Endothelial cell of umbilical vein (primary cell): ENCODE data around the gene GLP2R. TPM values are rescaled to one million over a fixed set of nuclear protein-coding genes. Genes with fewer than 3 reads are reported as not detected.

Source experiments
- BruUV-seq: library from RNA; stranded (reverse); fragments of 400-500 nt; replicated peaks from 2 replicates; lab custom pipeline; 2021; lab: Mats Ljungman, UMichigan
- CTCF ChIA-PET: fragments of 300-600, 350-600 bp; sonication (Branson Sonifier 250); formaldehyde crosslinking; loops from one replicate; lab custom pipeline; 2021; ENCODE audit warnings: antibody characterized with exemption, inconsistent platforms; lab: Charles Lee
- POLR2A ChIA-PET: fragments of 300-600, 350-600 bp; sonication (Branson Sonifier 250); formaldehyde crosslinking; loops from one replicate; lab custom pipeline; 2021; ENCODE audit warnings: antibody characterized with exemption, inconsistent platforms; lab: Charles Lee
- DNase-seq: peaks from one replicate; pipeline ENCODE4 v3.0.0-alpha.2; 2011; ENCODE audit warnings: low read depth, low spot score
- FAIRE-seq: peaks from 2 replicates; lab custom pipeline; 2011; peaks lifted over from hg19 to GRCh38; lab: Jason Lieb, UNC
- H2AFZ ChIP-seq: 2 replicates; pipeline ENCODE4 v1.6.0; 2012; ENCODE audit warnings: low read depth, low read length, control low read depth, inconsistent platforms
- H3K27ac ChIP-seq: 2 replicates; pipeline ENCODE4 v1.5.1; 2011; ENCODE audit warnings: low read depth, mild to moderate bottlenecking, control low read depth, low read length, moderate library complexity; ENCODE audit not compliant: insufficient read depth
- H3K27me3 ChIP-seq, 2 experiments: 2 replicates each; pipeline versions ENCODE4 v1.6.0 to v1.6.1; 2011; ENCODE audit warnings: low read length in 2 of 2, mixed read lengths in 1 of 2; ENCODE audit not compliant: control insufficient read depth in 2 of 2, insufficient read depth in 2 of 2
- H3K36me3 ChIP-seq, 2 experiments: 2 replicates in 1 of 2; 3 replicates in 1 of 2; pipeline ENCODE4 v1.5.1; 2011; ENCODE audit warnings: low read length in 2 of 2, mild to moderate bottlenecking in 1 of 2, moderate library complexity in 1 of 2; ENCODE audit not compliant: control insufficient read depth in 2 of 2, insufficient read depth in 2 of 2; ENCODE audit errors: extremely low read depth in 1 of 2
- H3K4me1 ChIP-seq: 3 replicates; pipeline ENCODE4 v1.5.1; 2011; ENCODE audit warnings: mild to moderate bottlenecking, low read length; ENCODE audit not compliant: control insufficient read depth, insufficient read depth; ENCODE audit errors: extremely low read depth
- H3K4me2 ChIP-seq: 2 replicates; pipeline ENCODE4 v1.6.1; 2011; ENCODE audit warnings: low read length, control low read depth, mixed read lengths; ENCODE audit not compliant: insufficient read depth
- H3K4me3 ChIP-seq, 3 experiments: fragments of 200-600 bp in 1 of 3; sonication (generic), shearing (Covaris generic) in 1 of 3; replicated peaks in 1 of 3; 2 replicates each; pipeline ENCODE4 v1.5.1; 2011 to 2016; ENCODE audit warnings: control low read depth in 3 of 3, low read length in 3 of 3, mild to moderate bottlenecking in 2 of 3, inconsistent platforms in 1 of 3, low read depth in 1 of 3, moderate library complexity in 1 of 3; ENCODE audit not compliant: insufficient read depth in 1 of 3
- H3K79me2 ChIP-seq: 2 replicates; pipeline ENCODE4 v1.6.0; 2012; ENCODE audit warnings: low read length, inconsistent platforms; ENCODE audit not compliant: control insufficient read depth, insufficient read depth
- H3K9ac ChIP-seq: replicated peaks from 2 replicates; pipeline ENCODE3; 2011; ENCODE audit warnings: low read length, control low read depth; ENCODE audit not compliant: insufficient read depth; ENCODE audit errors: extremely low read depth
- H3K9me1 ChIP-seq: replicated peaks from 3 replicates; pipeline ENCODE4 v1.6.0; 2011; ENCODE audit warnings: mild to moderate bottlenecking, low read length; ENCODE audit not compliant: control insufficient read depth, insufficient read depth; ENCODE audit errors: extremely low read depth
- H3K9me3 ChIP-seq: replicated peaks from 2 replicates; pipeline ENCODE4 v1.5.1; 2012; ENCODE audit warnings: low read length, inconsistent platforms; ENCODE audit not compliant: control insufficient read depth, insufficient read depth
- H4K20me1 ChIP-seq: replicated peaks from 2 replicates; pipeline ENCODE3; 2011; ENCODE audit warnings: mild to moderate bottlenecking, low read length; ENCODE audit not compliant: control insufficient read depth, insufficient read depth; ENCODE audit errors: extremely low read depth
- CTCF ChIP-seq, 2 donors: IDR thresholded peaks; 1 replicate in 1 of 2; 2 replicates in 1 of 2; pipeline ENCODE4 v1.5.1; 2011; ENCODE audit warnings: low read length in 2 of 2, mild to moderate bottlenecking in 2 of 2, moderate library complexity in 2 of 2, control low read depth in 1 of 2, inconsistent platforms in 1 of 2, low read depth in 1 of 2; ENCODE audit not compliant: insufficient read depth in 1 of 2; ENCODE audit errors: extremely low read depth in 1 of 2
- EZH2 ChIP-seq: IDR thresholded peaks from 2 replicates; pipeline ENCODE4 v1.6.1; 2012; ENCODE audit warnings: borderline replicate concordance, low read depth, mild to moderate bottlenecking, moderate library complexity, low read length, inconsistent platforms; ENCODE audit not compliant: severe bottlenecking
- FOS ChIP-seq: IDR thresholded peaks from 2 replicates; pipeline ENCODE4 v1.6.1; 2011; ENCODE audit warnings: mild to moderate bottlenecking, low read length, moderate library complexity, borderline replicate concordance; ENCODE audit not compliant: insufficient read depth
- GATA2 ChIP-seq: IDR thresholded peaks from 2 replicates; pipeline ENCODE4 v1.7.0; 2011; ENCODE audit warnings: low read depth, mild to moderate bottlenecking, moderate library complexity, mixed read lengths, low read length; ENCODE audit not compliant: insufficient read length, insufficient read depth
- JUN ChIP-seq: IDR thresholded peaks from 2 replicates; pipeline ENCODE4 v1.6.1; 2011; ENCODE audit warnings: borderline replicate concordance, low read depth; ENCODE audit not compliant: insufficient read length, insufficient read depth
- MAX ChIP-seq: IDR thresholded peaks from 2 replicates; pipeline ENCODE4 v1.6.1; 2011; ENCODE audit not compliant: insufficient read depth, insufficient read length
- MYC ChIP-seq: IDR thresholded peaks from one replicate; pipeline ENCODE4 v1.6.1; 2011; ENCODE audit warnings: mild to moderate bottlenecking, low read depth, low read length
- POLR2A ChIP-seq: IDR thresholded peaks from 2 replicates; pipeline ENCODE4 v1.6.1; 2012; ENCODE audit warnings: low read depth, mild to moderate bottlenecking, control low read depth, low read length
- POLR2AphosphoS5 ChIP-seq: IDR thresholded peaks from 2 replicates; pipeline ENCODE4 v1.6.1; 2012; ENCODE audit warnings: low read depth, mild to moderate bottlenecking, control low read depth, low read length, moderate library complexity; ENCODE audit not compliant: insufficient read depth
- dilution Hi-C: fragments of 300-500 bp; cut with MboI; formaldehyde crosslinking; loops from one replicate; pipeline ENCODE4 v1.15.0; 2019; ENCODE audit warnings: low sequenced_read_pairs; ENCODE audit not compliant: extremely low pct_ligation_motif_present
- intact Hi-C: fragments of 100-400 bp; cut with micrococcal nuclease; formaldehyde crosslinking; loops from one replicate; pipeline ENCODE4 v1.10.0; 2022
- polyA plus RNA-seq, 4 experiments: library from polyadenylated mRNA; depleted of rRNA in 3 of 4; stranded (reverse) in 3 of 4; unstranded in 1 of 4; fragments of >200 nt; gene quantifications; 2 replicates each; pipeline versions ENCODE4 v1.2.1 to v1.2.3, GENCODE V29; 2011 to 2012; ENCODE audit warnings: missing spikeins in 1 of 4
- total RNA-seq: library from RNA; stranded (reverse); gene quantifications from 2 replicates; pipeline ENCODE4 v1.2.3, GENCODE V29; 2021

GLP2R gene
- total and polyA plus RNA-seq, 2 donors (not counting 3 experiments of a cell fraction or from before 2014, with no cell fraction given) = not detected

- H4K20me1 ChIP-seq = no peaks in the 10 kb centered on the region
- no TSS peak for BruUV-seq
- POLR2A ChIA-PET = no interaction called here
- H3K9me1 ChIP-seq = no peaks in the 10 kb centered on the region
- CTCF ChIA-PET = interaction anchor here (1.4 kb wide), 1 partner anchor 11 kb away, joined by 3 read pairs; no protein-coding TSS in a partner anchor
- DNase-seq (no peak), FAIRE-seq (no peak)
- H3K4me2 ChIP-seq = no peak overlapping the region
- no peak overlapping the region for H3K27ac ChIP-seq
- H3K36me3 ChIP-seq = no peaks in the 10 kb centered on the region
- intact Hi-C loops = no loop called here
- H3K9me3 ChIP-seq = peaks cover 4% of the 10 kb centered on the region
- dilution Hi-C loops = no loop called here
- no peak overlapping the region for H3K4me3 ChIP-seq
- H3K79me2 ChIP-seq = no peaks in the 10 kb centered on the region
- TF ChIP-seq POLR2A (no peak), JUN (no peak)
- H3K9ac ChIP-seq = no peak overlapping the region
- no peaks in the 10 kb centered on the region for H3K27me3 ChIP-seq
- H2AFZ ChIP-seq = no peak overlapping the region
- no peaks in the 10 kb centered on the region for H3K4me1 ChIP-seq
Observed at GRCh38 chr17:9935408-9935807, 109.7 kb downstream of the GLP2R start.

- no peak overlapping the region for H3K9ac ChIP-seq
- FAIRE-seq (no peak), DNase-seq (no peak)
- intact Hi-C loops = no loop called here
- no peaks in the 10 kb centered on the region for H4K20me1 ChIP-seq
- no peaks in the 10 kb centered on the region for H3K4me1 ChIP-seq
- no peak overlapping the region for H2AFZ ChIP-seq
- BruUV-seq = no TSS peak
- peaks cover 4% of the 10 kb centered on the region for H3K9me3 ChIP-seq
- ChIA-PET POLR2A (no interaction called here), CTCF (interaction anchor here (1.4 kb wide), 1 partner anchor 12 kb away, joined by 3 read pairs; no protein-coding TSS in a partner anchor)
- no peak overlapping the region for H3K4me2 ChIP-seq
- no peak overlapping the region for H3K4me3 ChIP-seq
- dilution Hi-C loops = no loop called here
- H3K27me3 ChIP-seq = no peaks in the 10 kb centered on the region
- no peak overlapping the region for H3K27ac ChIP-seq
- no peak for TF ChIP-seq POLR2AphosphoS5
- no peak for TF ChIP-seq POLR2A
- TF ChIP-seq MYC = no peak
- no peak for TF ChIP-seq GATA2
- TF ChIP-seq JUN = no peak
- no peak for TF ChIP-seq MAX
- TF ChIP-seq CTCF (IDR thresholded peaks at IDR 0.05; ENCODE audit: extremely low read depth in 1 of 2, insufficient read depth in 1 of 2, low read depth in 1 of 2, low read length in 2 of 2) = no peak
- no peak for TF ChIP-seq EZH2
- no peak for TF ChIP-seq FOS
- H3K36me3 ChIP-seq = no peaks in the 10 kb centered on the region
- H3K79me2 ChIP-seq = no peaks in the 10 kb centered on the region
- H3K9me1 ChIP-seq = no peaks in the 10 kb centered on the region
Observed at GRCh38 chr17:9936095-9936494, 110.4 kb downstream of the GLP2R start.
